GM23248 (cell line): Measurements from ENCODE around the gene GUCY1B1.

Experiments used
- EZH2 ChIP-seq: fragments of 200-600 bp; sonication (generic); IDR thresholded peaks from 2 replicates; pipeline ENCODE4 v1.6.1; 2018; ENCODE audit warnings: antibody characterized with exemption, mild to moderate bottlenecking; ENCODE audit not compliant: insufficient read depth, poor library complexity, severe bottlenecking
- EZH2phosphoT487 ChIP-seq: fragments of 200-600 bp; sonication (generic); IDR thresholded peaks from 2 replicates; pipeline ENCODE4 v1.6.1; 2018; ENCODE audit warnings: antibody characterized with exemption, moderate library complexity, mild to moderate bottlenecking, low read depth; ENCODE audit not compliant: insufficient read depth

- TF ChIP-seq EZH2 (no peak), EZH2phosphoT487 (no peak)
Measured at GRCh38 chr4:155761916-155762315, 3.1 kb downstream of the GUCY1B1 start.
